GM18507 (cell line): ENCODE measurements around the gene IL17C.

ENCODE experiments used
- DNase-seq: peaks from one replicate; pipeline ENCODE4 v3.0.0; 2011; ENCODE audit warnings: low read depth; ENCODE audit not compliant: insufficient read length; ENCODE audit errors: extremely low spot score
- FAIRE-seq: peaks from 2 replicates; lab custom pipeline; 2011; peaks lifted over from hg19 to GRCh38; lab: Jason Lieb, UNC

IL17C gene

GRCh38 chr16:88623858-88624257 lies 14.5 kb upstream of the IL17C start:
- FAIRE-seq (no peak), DNase-seq (no peak)

DNA sequence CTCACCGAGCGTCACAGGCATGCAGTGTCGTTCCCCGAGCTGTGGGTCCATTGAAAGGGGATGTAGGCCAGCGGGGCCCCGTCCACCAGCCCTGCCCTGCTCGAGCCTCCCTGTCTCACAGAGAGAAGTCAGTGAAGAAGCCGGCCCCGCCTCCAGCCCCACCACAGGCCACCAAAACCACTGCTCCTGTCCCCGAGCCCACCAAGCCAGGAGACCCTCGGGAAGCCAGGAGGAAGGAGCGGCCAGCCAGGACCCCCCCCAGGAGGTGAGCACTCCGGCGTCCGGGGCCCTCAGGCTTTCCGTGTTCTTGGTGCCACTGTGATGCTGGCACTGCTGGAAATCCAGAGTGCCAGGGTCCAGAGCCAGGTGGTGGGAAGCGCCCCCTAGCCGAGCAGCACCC lies 13.9 kb upstream of the IL17C start:
- DNase-seq (no peak), FAIRE-seq (no peak)

GRCh38 chr16:88624977-88625576 lies 13.3 kb upstream of the IL17C start:
- no peak for FAIRE-seq
- DNase-seq, result no peak

GRCh38 chr16:88626646-88627045 lies 11.7 kb upstream of the IL17C start:
- no peak for DNase-seq
- FAIRE-seq, result no peak

DNA sequence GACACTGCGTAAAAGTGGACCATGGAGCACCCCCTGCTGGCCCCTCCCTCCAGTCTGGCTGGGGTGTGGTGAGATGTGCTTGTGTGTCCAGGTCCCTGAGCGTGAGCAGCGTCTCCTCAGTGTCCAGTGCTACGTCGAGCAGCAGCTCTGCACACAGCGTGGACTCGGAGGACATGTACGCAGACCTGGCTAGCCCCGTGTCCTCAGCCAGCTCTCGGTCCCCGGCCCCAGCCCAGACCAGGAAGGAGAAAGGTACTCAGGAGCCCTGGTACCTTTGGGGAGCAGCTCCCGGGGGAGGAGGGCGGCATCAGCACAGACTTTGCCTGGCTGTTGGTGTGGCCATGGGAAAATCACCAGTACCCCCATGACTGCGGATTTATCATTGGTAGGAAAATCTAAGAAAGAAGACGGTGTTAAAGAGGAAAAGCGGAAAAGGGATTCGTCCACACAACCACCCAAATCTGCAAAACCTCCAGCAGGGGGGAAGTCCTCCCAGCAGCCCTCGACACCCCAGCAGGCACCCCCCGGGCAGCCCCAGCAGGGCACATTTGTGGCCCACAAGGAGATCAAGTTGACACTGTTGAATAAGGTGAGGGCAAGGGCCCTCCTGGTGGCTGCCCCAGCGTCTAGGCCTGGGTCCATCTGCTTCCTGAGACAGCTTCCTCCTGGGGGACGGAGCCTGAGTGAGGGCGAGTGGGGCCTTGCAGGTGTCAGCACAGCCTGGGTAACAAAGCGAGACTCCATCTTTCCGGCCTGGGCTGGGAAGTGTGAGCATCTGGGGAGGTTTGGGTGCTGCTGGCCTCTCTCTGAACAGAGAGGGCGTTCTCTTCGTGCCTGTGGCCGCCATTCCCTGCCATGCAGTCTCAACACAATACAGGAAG lies 10.6 kb upstream of the IL17C start:
- no peak for DNase-seq
- no peak for FAIRE-seq

- FAIRE-seq, result no peak
- no peak for DNase-seq
Measured at GRCh38 chr16:88628512-88628974, 9.8 kb upstream of the IL17C start.

GRCh38 chr16:88629835-88630234 lies 8.5 kb upstream of the IL17C start:
- DNase-seq (no peak), FAIRE-seq (no peak)

GRCh38 chr16:88630433-88630832 lies 7.9 kb upstream of the IL17C start:
- DNase-seq, result no peak
- FAIRE-seq, result no peak

DNA sequence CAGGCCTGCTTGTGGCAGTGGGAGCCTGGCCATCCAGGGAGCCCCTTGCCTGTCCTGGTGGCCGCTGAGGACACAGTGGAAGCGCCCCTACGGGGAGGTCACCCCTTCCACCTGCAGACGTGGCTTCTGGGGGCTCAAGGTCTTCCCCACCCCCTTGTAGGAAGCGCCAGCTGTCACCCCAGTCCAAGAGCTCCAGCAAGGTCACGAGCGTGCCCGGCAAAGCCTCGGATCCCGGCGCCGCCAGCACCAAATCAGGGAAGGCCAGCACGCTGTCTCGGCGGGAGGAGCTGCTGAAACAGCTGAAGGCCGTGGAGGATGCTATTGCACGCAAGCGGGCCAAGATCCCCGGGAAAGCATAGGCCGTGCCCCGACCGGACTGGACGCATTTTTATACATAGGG lies 7.4 kb upstream of the IL17C start:
- DNase-seq (no peak), FAIRE-seq (no peak)

DNA sequence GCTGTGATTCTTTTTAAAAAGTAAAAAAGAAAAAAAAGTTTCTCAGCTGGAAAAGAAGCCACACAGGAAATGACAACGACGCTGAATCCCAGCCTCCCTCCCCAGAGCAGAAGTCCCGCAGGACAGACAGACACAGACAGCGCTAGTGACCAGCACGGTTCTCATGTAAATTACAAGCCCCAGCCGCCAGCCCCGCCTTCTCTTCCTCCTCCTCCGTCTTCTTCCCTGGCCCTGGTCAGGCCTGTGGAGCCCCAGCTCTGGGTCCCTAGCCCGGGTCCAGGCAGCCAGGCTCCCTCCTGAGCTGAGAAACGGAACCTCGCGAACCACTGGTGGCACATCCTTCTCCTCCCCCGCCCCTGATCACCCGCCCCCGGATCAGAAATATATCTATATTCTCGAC lies 7.0 kb upstream of the IL17C start:
- FAIRE-seq (no peak), DNase-seq (no peak)

DNA sequence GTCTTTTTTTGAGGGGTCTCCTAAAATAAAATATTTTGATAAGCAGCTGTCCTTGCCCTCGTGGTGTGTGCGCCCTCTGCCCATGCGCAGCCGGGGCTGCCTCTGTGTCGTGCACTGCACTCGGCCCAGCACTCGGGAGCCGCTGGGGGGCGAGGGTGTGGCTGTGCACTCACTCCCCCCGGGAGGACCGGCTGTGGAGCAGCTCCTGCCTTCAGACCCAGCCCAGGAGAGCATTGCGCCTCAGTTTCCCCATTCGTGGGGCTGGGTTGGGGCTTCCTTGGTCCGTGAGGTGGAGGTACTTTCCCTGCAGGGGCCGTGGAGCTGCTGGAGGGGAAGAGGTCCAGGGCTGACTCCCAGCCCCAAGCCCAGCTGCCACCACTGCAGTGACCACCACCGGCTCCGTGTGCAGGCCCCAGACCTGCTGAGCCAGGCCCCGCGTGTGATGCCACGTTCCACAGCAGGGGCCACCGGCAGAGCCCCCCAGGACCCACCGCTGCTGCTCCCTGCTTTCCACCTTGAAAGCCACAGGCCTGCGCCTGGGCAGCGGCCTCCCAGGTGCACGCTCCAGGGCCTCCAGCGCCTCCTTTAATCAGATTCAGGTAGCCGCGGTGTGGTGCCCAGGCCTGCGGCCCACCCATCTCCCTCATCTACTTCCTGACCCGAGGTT lies 6.3 kb upstream of the IL17C start:
- DNase-seq (no peak), FAIRE-seq (no peak)

GRCh38 chr16:88632587-88632930 lies 5.8 kb upstream of the IL17C start:
- FAIRE-seq, result no peak
- DNase-seq, result no peak

- DNase-seq (no peak), FAIRE-seq (peak; percentile 84)
Measured at GRCh38 chr16:88633684-88634140, 4.7 kb upstream of the IL17C start.

- no peak for DNase-seq
- FAIRE-seq, result peak; percentile 72
Measured at GRCh38 chr16:88634141-88634993, 4.0 kb upstream of the IL17C start.

DNA sequence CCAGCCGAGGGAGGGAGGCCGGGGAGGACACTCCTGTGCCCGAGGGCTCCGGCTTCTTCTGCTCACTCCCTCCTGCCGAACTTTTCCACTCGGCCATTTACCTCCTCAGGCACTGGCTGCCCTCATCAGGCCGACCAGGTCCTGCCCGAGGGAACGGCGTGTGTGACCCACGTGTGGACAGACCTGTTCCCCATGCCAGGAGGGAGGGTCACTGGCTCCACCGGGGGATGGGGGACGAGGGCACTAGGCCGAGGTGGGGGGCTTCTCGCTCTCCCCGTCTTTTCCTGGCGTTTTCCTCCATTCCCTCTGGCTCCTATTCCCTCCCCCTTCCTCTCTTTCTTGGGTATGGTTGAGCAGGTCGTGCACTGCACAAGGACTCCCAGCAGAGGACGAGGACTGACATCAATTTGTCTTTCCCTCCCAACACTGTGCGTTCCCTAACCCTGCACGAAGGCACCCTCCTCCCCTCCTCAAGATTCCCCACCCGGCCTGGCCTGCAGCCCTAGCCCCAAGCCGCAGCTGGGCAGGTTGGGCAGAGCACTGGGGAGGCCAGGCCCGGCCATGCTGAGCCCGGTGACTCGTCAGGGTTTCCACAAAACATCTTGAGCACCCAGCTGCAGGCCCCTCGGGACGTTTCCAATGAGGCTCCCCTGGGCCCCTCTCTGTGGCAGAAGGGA lies 3.2 kb upstream of the IL17C start:
- FAIRE-seq, result no peak
- no peak for DNase-seq

GRCh38 chr16:88635671-88636319 lies 2.6 kb upstream of the IL17C start:
- FAIRE-seq (no peak), DNase-seq (no peak)

- DNase-seq (no peak), FAIRE-seq (no peak)
Measured at GRCh38 chr16:88636488-88637265, 1.7 kb upstream of the IL17C start.
